ENCODE measurements around the gene HNRNPA3. TPM values are rescaled to one million over a fixed set of nuclear protein-coding genes. Genes with fewer than 3 reads are reported as not detected.

HNRNPA3 gene
- total and polyA plus RNA-seq, 2 donors (not counting 3 experiments of a cell fraction or from before 2014, with no cell fraction given): 57.5 to 316 TPM

DNA sequence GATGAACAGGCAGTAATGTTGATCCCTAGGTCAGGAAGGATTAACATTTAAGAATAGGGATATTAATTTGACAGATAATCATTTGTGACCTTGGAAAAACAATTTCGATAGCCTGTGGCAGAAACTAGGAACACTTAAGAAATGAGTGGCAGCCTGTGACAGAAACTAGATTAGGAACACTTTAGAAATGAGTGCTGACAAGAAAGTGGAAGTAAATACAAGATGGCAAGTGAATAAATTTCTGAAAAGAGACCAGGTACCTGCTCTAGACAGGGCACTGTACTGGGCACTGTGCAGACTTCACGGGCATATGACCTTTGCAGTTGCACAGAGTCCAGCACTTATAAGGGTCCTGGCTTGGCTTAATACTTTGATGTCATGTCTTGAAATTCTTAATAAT lies 5.5 kb upstream of the HNRNPA3 start:
- no peak for FAIRE-seq
- Histone ChIP-seq H3K4me3 (replicated peaks in 1 of 3; ENCODE audit: insufficient read depth in 1 of 3, low read depth in 1 of 3, low read length in 3 of 3) (no peak overlapping the region), H3K9ac (replicated peaks; ENCODE audit: extremely low read depth, insufficient read depth, low read length) (no peak overlapping the region), H4K20me1 (replicated peaks; ENCODE audit: control insufficient read depth, extremely low read depth, insufficient read depth, low read length) (no peaks in the 10 kb centered on the region), H2AFZ (ENCODE audit: low read depth, low read length) (no peak overlapping the region), H3K4me2 (ENCODE audit: insufficient read depth, low read length) (no peak overlapping the region), H3K4me1 (ENCODE audit: control insufficient read depth, extremely low read depth, insufficient read depth, low read length) (peaks cover 11% of the 10 kb centered on the region), H3K9me1 (replicated peaks; ENCODE audit: control insufficient read depth, extremely low read depth, insufficient read depth, low read length) (no peaks in the 10 kb centered on the region), H3K27me3 (ENCODE audit: control insufficient read depth in 2 of 2, insufficient read depth in 2 of 2, low read length in 2 of 2) (no peaks in the 10 kb centered on the region), H3K27ac (ENCODE audit: insufficient read depth, low read depth, low read length) (no peak overlapping the region), H3K9me3 (replicated peaks; ENCODE audit: control insufficient read depth, insufficient read depth, low read length) (no peaks in the 10 kb centered on the region), H3K36me3 (ENCODE audit: control insufficient read depth in 2 of 2, extremely low read depth in 1 of 2, insufficient read depth in 2 of 2, low read length in 2 of 2) (no peaks in the 10 kb centered on the region), H3K79me2 (ENCODE audit: control insufficient read depth, insufficient read depth, low read length) (peaks cover 8% of the 10 kb centered on the region)
- CTCF ChIA-PET: no interaction called here
- dilution Hi-C loops (cut with MboI; ENCODE audit: extremely low pct_ligation_motif_present, low sequenced_read_pairs): no loop called here
- POLR2A ChIA-PET: no interaction called here
- DNase-seq (ENCODE audit: low read depth, low spot score): no peak
- BruUV-seq (replicated peaks): no TSS peak
- TF ChIP-seq, protein P1, sequence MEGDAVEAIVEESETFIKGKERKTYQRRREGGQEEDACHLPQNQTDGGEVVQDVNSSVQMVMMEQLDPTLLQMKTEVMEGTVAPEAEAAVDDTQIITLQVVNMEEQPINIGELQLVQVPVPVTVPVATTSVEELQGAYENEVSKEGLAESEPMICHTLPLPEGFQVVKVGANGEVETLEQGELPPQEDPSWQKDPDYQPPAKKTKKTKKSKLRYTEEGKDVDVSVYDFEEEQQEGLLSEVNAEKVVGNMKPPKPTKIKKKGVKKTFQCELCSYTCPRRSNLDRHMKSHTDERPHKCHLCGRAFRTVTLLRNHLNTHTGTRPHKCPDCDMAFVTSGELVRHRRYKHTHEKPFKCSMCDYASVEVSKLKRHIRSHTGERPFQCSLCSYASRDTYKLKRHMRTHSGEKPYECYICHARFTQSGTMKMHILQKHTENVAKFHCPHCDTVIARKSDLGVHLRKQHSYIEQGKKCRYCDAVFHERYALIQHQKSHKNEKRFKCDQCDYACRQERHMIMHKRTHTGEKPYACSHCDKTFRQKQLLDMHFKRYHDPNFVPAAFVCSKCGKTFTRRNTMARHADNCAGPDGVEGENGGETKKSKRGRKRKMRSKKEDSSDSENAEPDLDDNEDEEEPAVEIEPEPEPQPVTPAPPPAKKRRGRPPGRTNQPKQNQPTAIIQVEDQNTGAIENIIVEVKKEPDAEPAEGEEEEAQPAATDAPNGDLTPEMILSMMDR (IDR thresholded peaks at IDR 0.05; ENCODE audit: extremely low read depth in 1 of 2, insufficient read depth in 1 of 2, low read depth in 1 of 2, low read length in 2 of 2): no peak
- TF ChIP-seq POLR2AphosphoS5 (IDR thresholded peaks at IDR 0.05; ENCODE audit: insufficient read depth, low read depth, low read length) (no peak), FOS (IDR thresholded peaks at IDR 0.05; ENCODE audit: borderline replicate concordance, insufficient read depth, low read length) (no peak), POLR2A (IDR thresholded peaks at IDR 0.05; ENCODE audit: low read depth, low read length) (no peak), EZH2 (IDR thresholded peaks at IDR 0.05; ENCODE audit: borderline replicate concordance, low read depth, low read length, severe bottlenecking) (no peak), GATA2 (IDR thresholded peaks at IDR 0.05; ENCODE audit: insufficient read depth, insufficient read length, low read depth, low read length) (no peak), JUN (IDR thresholded peaks at IDR 0.05; ENCODE audit: borderline replicate concordance, insufficient read depth, insufficient read length, low read depth) (no peak), MYC (IDR thresholded peaks at IDR 0.05; ENCODE audit: low read depth, low read length) (no peak)
- TF ChIP-seq, protein P2, sequence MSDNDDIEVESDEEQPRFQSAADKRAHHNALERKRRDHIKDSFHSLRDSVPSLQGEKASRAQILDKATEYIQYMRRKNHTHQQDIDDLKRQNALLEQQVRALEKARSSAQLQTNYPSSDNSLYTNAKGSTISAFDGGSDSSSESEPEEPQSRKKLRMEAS (IDR thresholded peaks at IDR 0.05; ENCODE audit: insufficient read depth, insufficient read length): no peak
- intact Hi-C loops (cut with micrococcal nuclease): no loop called here

Data from endothelial cell of umbilical vein (primary cell).